Right hindlimb (tissue), 1 donor: Measurements from ENCODE around the gene VWDE.
"Not testable (repeated sequence)": the region's sequence is repeated elsewhere in the genome, so short reads cannot be mapped to it uniquely, and the experiment has no call there.

Source experiments
- DNase-seq: peaks from one replicate; pipeline ENCODE4 v3.0.0-alpha.2; 2018

VWDE gene

DNA sequence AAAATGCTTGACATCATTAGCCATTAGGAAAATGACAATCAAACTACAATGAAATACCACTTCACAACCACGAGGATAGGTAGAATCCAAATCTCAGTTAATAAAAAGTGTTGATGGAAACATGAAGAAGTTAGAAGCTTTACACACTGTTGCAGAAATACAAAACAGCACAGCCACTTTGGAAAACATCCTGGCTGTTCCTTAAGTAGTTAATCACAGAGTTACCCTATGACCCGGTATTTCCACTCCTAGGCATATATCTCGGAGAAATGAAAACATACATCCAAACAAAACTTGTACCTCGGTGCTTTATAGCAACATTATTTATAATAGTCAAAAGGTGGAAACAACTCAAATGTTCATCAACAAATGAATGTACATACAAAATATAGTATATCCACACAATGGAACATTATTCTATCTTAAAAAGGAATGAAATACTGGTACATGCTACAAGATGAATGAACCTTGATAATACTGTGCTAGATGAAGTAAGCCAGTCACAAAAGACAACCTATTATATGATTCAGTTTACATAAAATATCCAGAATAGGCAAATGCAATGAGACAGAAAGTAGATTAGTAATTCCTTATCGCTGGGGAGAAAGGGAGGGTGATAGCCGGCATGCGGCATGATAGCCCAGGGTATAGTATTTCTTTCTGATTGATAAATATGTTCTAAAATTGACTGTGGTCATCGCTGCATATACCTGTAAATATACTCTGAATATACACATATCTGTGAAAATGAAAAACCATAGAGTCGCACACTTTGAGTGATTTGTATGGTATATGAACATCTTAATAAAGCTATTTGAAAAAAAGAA is 1.9 kb downstream of the VWDE start:
- no peak for DNase-seq

- DNase-seq: no peak
Measured at GRCh38 chr7:12398186-12398585, 5.5 kb downstream of the VWDE start.

DNA sequence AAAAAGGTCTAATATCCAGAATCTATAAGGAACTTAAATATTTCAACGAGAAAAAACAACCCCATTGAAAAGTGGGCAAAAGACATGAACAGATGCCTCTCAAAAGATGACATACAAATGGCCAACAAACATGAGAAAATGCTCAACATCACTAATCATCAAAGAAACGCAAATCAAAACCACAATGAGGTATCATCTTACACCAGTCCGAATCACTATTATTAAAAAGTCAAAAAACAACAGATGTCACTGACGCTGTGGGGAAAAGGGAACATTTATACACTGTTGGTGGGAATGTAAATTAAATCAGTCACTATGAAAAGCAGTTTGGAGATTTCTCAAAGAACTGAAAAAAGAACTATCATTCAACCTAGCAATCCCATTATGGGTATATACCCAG is 6.0 kb downstream of the VWDE start:
- DNase-seq: no peak

GRCh38 chr7:12396670-12397069 is 7.0 kb downstream of the VWDE start:
- DNase-seq: not testable (repeated sequence)

- DNase-seq: no peak
Measured at GRCh38 chr7:12391922-12392615, 11.6 kb downstream of the VWDE start.

DNA sequence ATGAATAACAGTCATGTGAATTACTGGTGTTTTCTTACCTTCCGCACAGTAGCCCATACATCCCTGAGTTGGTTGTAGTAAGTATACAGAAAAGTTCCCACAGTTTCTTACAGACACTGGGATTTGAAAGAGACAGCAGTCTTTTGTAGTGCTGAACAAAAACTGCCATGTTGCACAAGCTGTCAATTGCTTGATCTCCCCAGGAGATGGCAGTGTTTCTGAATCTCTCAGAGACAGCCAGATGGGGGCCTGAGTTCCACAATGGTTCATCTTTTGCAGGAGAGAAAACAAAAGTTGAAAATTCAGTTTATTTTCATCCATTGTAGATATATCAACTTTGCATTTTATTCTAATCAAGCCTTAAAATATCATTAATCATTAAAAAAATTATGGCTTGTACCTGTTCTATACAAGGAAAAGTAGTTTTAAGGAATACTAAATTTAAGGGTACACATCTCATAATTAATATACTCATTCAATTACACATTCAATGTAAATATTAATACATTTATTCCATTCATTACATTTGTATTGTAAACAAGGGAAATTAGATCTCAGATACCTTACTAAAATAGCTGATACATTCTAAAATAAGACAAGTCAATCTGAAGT is 14.5 kb downstream of the VWDE start:
- peak; percentile 35 for DNase-seq

DNA sequence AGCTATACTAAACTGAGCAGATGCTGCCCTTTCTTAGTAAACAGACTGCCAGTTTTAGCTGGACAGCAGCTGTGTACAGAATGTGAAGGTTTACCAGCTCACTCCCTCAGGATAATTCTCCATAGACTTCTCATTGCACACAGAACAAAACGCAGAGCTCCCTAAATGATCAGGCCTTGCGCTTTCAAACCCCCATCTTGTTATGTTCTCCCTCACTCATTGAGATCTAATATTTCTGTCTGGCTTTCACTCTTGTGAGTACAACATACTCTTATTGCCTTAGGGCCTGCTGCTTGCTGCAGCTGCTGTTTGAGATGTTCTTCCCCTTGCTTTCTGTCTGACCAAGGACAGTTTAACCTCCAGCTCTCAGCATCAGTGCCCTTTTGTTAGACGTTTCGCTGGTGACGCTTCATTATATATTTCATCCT is 17.3 kb downstream of the VWDE start:
- DNase-seq: no peak

GRCh38 chr7:12385364-12385786 is 18.3 kb downstream of the VWDE start:
- no peak for DNase-seq

DNA sequence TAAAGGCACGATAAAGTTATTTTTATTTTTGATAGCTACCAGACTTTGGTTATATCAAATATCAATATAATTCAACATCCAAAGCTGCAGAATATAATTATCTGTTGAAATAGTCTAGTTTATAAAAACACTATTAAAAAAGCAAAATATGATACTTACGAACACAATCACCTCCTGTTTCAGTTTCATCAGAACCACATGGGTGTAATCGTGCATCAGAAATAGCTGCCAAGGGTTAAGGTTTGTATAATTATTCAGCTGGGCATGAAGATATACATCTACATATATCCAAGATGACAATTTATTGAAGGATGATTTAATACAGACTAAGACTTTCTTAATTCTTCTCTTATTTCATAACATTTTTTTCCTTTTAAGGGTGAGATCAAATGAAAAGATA is 20.3 kb downstream of the VWDE start:
- no peak for DNase-seq

- DNase-seq: no peak
Measured at GRCh38 chr7:12378389-12378788, 25.3 kb downstream of the VWDE start.

DNA sequence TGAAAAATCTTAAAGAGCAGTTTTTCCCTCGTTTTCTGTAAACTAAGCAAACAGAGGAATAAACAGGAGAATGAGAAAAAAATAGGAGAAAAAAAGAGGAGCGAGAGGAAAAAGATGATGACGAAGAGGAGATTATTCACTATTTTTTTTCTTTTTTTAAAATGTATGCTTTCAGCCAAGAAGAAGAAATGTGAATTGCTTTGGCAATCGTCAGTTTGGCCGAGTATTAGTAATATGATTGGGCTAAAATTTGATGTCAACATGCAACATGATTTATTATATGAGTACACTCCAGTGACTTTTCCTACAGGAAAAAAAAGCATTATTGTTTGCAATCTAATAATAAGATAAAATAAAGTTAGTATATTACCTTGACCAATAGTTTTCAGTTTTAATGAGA is 26.3 kb downstream of the VWDE start:
- DNase-seq: no peak

GRCh38 chr7:12373580-12374263 is 29.9 kb downstream of the VWDE start:
- DNase-seq: no peak

GRCh38 chr7:12370249-12370648 is 33.4 kb downstream of the VWDE start:
- DNase-seq: peak; percentile 64

DNA sequence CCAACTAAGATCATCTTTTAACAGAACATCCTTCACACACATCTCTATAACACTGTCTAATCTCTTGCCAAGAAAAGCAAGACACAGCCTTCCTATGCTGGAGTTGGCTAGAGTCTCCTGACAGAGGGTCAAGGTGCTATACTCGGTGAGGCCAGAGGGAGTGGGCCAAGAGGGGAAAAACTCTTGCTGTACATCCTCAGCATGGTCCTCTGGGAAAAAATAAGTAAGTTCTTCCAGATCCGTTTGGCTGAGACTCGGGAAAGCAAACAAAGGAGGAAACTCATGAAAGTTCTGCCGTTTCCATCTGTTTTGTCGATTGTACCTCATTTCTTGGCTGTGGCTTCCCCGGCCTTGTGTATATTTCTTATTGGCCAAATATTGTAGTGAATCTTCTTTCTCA is 33.9 kb downstream of the VWDE start:
- peak; percentile 85 for DNase-seq

DNA sequence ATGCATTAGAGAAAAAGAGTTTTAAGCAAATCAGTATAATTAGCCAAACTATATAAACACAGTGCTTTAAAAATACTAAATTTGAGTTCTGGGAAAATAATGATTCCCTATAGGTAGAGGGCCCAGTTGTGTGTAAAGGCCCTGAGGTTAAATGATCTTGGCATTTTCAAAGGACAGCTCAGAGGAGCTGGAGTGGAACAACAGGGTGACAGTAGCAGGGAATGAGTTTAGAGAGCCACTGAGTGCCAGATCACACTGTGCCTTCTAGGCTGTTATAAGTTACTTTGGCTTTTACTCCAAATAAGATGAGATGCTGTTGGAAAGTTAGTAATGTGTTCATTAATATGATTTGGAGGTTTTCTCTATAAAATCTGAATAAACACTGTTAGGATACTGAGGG is 34.6 kb downstream of the VWDE start:
- DNase-seq: no peak

- no peak for DNase-seq
Measured at GRCh38 chr7:12360948-12361347, 42.7 kb downstream of the VWDE start.

DNA sequence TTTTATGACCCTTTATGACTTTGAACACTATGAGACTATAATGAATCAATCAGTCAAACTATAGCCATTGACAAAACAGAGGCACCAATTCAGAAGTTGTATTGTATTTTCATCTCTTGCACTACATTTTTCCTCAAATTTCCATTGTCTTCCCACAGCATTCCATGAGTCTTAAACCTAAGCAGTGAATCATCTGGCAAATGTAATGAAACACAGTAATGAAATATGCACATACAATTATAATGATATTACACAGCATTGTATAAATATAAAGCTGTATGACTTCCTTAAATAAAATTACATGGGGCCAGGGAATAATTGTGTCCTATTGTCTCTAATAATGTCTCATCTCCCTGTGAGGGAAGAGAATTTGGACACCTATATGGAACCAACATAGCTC is 45.0 kb downstream of the VWDE start:
- DNase-seq: no peak

- DNase-seq: no peak
Measured at GRCh38 chr7:12357508-12357907, 46.2 kb downstream of the VWDE start.

DNA sequence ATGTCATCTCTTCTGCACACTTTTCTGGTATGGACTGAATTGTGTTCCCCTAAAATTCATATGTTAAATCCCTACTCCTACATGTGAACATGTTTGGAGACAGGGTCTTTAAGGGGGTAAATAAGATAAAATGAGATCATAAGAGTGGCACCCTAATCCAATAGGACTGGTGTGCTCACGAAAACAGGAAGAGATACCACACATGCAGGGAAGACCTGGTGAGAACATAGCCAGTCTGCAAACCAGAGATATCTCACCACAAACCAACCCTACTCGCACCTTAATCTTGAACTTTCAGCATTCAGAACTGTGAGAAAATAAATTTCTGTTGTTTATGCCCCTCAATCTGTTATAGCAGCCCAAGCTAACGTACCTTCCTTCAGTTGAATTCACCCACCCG is 51.8 kb downstream of the VWDE start:
- DNase-seq: no peak

DNA sequence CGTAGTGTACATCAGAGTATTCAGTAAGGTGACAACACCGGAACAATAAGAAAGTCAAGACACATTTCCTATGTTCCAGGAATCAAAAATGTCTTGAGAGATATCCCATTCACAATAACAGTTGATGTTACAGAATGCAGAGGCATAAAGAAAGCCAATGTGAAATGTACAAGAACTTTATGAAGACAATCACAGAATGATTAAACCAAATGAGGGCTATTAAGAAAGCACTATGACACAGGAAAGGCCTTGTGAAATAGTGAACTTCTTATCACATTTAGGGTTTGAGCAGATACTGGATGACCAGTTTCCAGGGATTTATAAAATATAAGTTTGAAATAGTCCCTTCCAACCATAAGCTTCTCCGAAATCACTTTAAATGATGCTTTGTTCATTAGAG is 52.7 kb downstream of the VWDE start:
- DNase-seq: no peak

GRCh38 chr7:12337095-12337494 is 66.6 kb downstream of the VWDE start:
- DNase-seq: no peak

- DNase-seq: no peak
Measured at GRCh38 chr7:12328888-12329770, 74.5 kb downstream of the VWDE start.
